H1 (cell line): ENCODE measurements around the gene SPAG8. TPM values are rescaled to one million over a fixed set of nuclear protein-coding genes. Genes with fewer than 3 reads are reported as not detected.

ENCODE experiments used
- CTCF ChIA-PET: fragments of 300-600 bp; sonication (Branson Sonifier 250); formaldehyde crosslinking; loops from one replicate; lab custom pipeline; 2021; ENCODE audit not compliant: partially characterized antibody; lab: Charles Lee
- POLR2A ChIA-PET: fragments of 300-600 bp; sonication (Branson Sonifier 250); formaldehyde crosslinking; loops from one replicate; lab custom pipeline; 2021; ENCODE audit warnings: inconsistent platforms; ENCODE audit not compliant: partially characterized antibody; lab: Charles Lee
- DNase-seq, 2 experiments: peaks; one replicate each; pipeline versions ENCODE4 v3.0.0 to v3.0.0-alpha.2; 2010 to 2022; ENCODE audit warnings: low spot score in 2 of 2, low read depth in 1 of 2, mixed read lengths in 1 of 2
- FAIRE-seq: peaks from 2 replicates; lab custom pipeline; 2011; peaks lifted over from hg19 to GRCh38; lab: Jason Lieb, UNC
- H2AFZ ChIP-seq: 2 replicates; pipeline ENCODE4 v1.8.1; 2012; ENCODE audit warnings: low read length, inconsistent platforms
- H2AK5ac ChIP-seq: 2 replicates; pipeline ENCODE4 v1.6.1; 2013; ENCODE audit warnings: low read depth, low read length
- H2BK120ac ChIP-seq: replicated peaks from 2 replicates; pipeline ENCODE3; 2013; ENCODE audit warnings: low read depth, low read length, inconsistent platforms
- H2BK12ac ChIP-seq: 2 replicates; pipeline ENCODE4 v1.6.1; 2013; ENCODE audit warnings: low read depth, low read length
- H2BK15ac ChIP-seq: 2 replicates; pipeline ENCODE4 v1.6.1; 2013; ENCODE audit warnings: low read length
- H2BK20ac ChIP-seq: 2 replicates; pipeline ENCODE4 v1.6.1; 2013; ENCODE audit warnings: low read length
- H2BK5ac ChIP-seq: 2 replicates; pipeline ENCODE4 v1.6.1; 2013; ENCODE audit warnings: low read depth, low read length
- H3K14ac ChIP-seq: 2 replicates; pipeline ENCODE4 v1.6.1; 2013; ENCODE audit warnings: inconsistent platforms; ENCODE audit not compliant: insufficient read length
- H3K18ac ChIP-seq: 2 replicates; pipeline ENCODE4 v1.6.1; 2013; ENCODE audit warnings: low read length; ENCODE audit errors: extremely low read depth
- H3K23ac ChIP-seq: 2 replicates; pipeline ENCODE4 v1.6.1; 2013; ENCODE audit warnings: inconsistent platforms; ENCODE audit not compliant: insufficient read length
- H3K23me2 ChIP-seq: 2 replicates; pipeline ENCODE4 v1.6.1; 2013; ENCODE audit warnings: low read depth, low read length
- H3K27ac ChIP-seq: 2 replicates; pipeline ENCODE4 v1.6.1; 2011; ENCODE audit warnings: low read depth, low read length, inconsistent platforms
- H3K27me3 ChIP-seq, 4 experiments: replicated peaks in 1 of 4; 1 replicate in 1 of 4; 2 replicates in 3 of 4; pipeline versions ENCODE4 v1.6.1 to v1.8.1; 2011 to 2013; ENCODE audit warnings: low read length in 3 of 4, mild to moderate bottlenecking in 3 of 4, inconsistent platforms in 2 of 4, mixed read lengths in 2 of 4, moderate library complexity in 1 of 4; ENCODE audit not compliant: control insufficient read depth in 3 of 4, insufficient read depth in 3 of 4; ENCODE audit errors: extremely low read depth in 1 of 4
- H3K36me3 ChIP-seq, 4 experiments: 2 replicates each; pipeline versions ENCODE4 v1.6.1 to v1.8.1; 2011 to 2013; ENCODE audit warnings: mild to moderate bottlenecking in 4 of 4, low read length in 3 of 4, moderate library complexity in 2 of 4, control low read depth in 1 of 4, inconsistent platforms in 1 of 4; ENCODE audit not compliant: insufficient read depth in 4 of 4, control insufficient read depth in 2 of 4
- H3K4ac ChIP-seq: replicated peaks from 2 replicates; pipeline ENCODE3; 2013; ENCODE audit warnings: low read length, low read depth, mixed read lengths, inconsistent platforms; ENCODE audit not compliant: insufficient read length
- H3K4me1 ChIP-seq, 4 experiments: replicated peaks in 1 of 4; 1 replicate in 1 of 4; 2 replicates in 3 of 4; pipeline versions ENCODE4 v1.6.1 to v1.8.1; 2011 to 2013; ENCODE audit warnings: low read length in 3 of 4, inconsistent platforms in 2 of 4, mixed read lengths in 1 of 4; ENCODE audit not compliant: insufficient read depth in 4 of 4, control insufficient read depth in 3 of 4
- H3K4me2 ChIP-seq, 2 experiments: 2 replicates each; pipeline versions ENCODE4 v1.6.1 to v1.8.1; 2011 to 2013; ENCODE audit warnings: low read depth in 2 of 2, low read length in 2 of 2, control low read depth in 1 of 2, inconsistent platforms in 1 of 2, mild to moderate bottlenecking in 1 of 2; ENCODE audit not compliant: insufficient read depth in 1 of 2
- H3K4me3 ChIP-seq, 4 experiments: fragments of 200-600, 300-600 bp in 1 of 4; sonication (generic), shearing (Covaris generic), sonication (Bioruptor Twin) in 1 of 4; 2 replicates each; pipeline versions ENCODE4 v1.5.1 to v1.8.1; 2011 to 2016; ENCODE audit warnings: low read length in 4 of 4, low read depth in 3 of 4, control low read depth in 2 of 4, inconsistent platforms in 2 of 4, mild to moderate bottlenecking in 2 of 4, mixed read lengths in 1 of 4, moderate library complexity in 1 of 4; ENCODE audit not compliant: insufficient read depth in 2 of 4; ENCODE audit errors: extremely low read depth in 1 of 4
- H3K56ac ChIP-seq: replicated peaks from 2 replicates; pipeline ENCODE3; 2013; ENCODE audit warnings: low read depth, mild to moderate bottlenecking, mixed read lengths, low read length, inconsistent platforms; ENCODE audit not compliant: insufficient read length
- H3K79me1 ChIP-seq: 2 replicates; pipeline ENCODE4 v1.6.1; 2013; ENCODE audit warnings: low read depth, low read length, control low read depth
- H3K79me2 ChIP-seq, 2 experiments: 2 replicates each; pipeline versions ENCODE4 v1.6.1 to v1.8.1; 2012 to 2013; ENCODE audit warnings: low read length in 2 of 2, mild to moderate bottlenecking in 2 of 2, inconsistent platforms in 1 of 2; ENCODE audit not compliant: insufficient read depth in 2 of 2, control insufficient read depth in 1 of 2
- H3K9ac ChIP-seq, 4 experiments: replicated peaks in 1 of 4; 1 replicate in 1 of 4; 2 replicates in 3 of 4; pipeline versions ENCODE4 v1.6.1 to v1.8.1; 2011 to 2013; ENCODE audit warnings: low read depth in 3 of 4, low read length in 3 of 4, control low read depth in 2 of 4, mild to moderate bottlenecking in 2 of 4, moderate library complexity in 2 of 4, inconsistent platforms in 1 of 4; ENCODE audit errors: extremely low read depth in 1 of 4
- H3K9me3 ChIP-seq, 2 experiments: 2 replicates each; pipeline versions ENCODE4 v1.6.1 to v1.8.1; 2012 to 2013; ENCODE audit warnings: mild to moderate bottlenecking in 2 of 2, moderate library complexity in 2 of 2, control low read depth in 1 of 2, inconsistent platforms in 1 of 2, low read depth in 1 of 2, low read length in 1 of 2, mixed read lengths in 1 of 2; ENCODE audit not compliant: insufficient read depth in 2 of 2
- H4K20me1 ChIP-seq, 2 experiments: replicated peaks in 1 of 2; 2 replicates each; pipeline versions ENCODE3 to v1.8.1; 2011 to 2013; ENCODE audit warnings: inconsistent platforms in 2 of 2, low read length in 2 of 2, mild to moderate bottlenecking in 1 of 2; ENCODE audit not compliant: insufficient read depth in 2 of 2, control insufficient read depth in 1 of 2
- H4K5ac ChIP-seq: 2 replicates; pipeline ENCODE4 v1.6.1; 2013; ENCODE audit warnings: low read length, low read depth, mixed read lengths, inconsistent platforms; ENCODE audit not compliant: insufficient read length
- H4K8ac ChIP-seq: 2 replicates; pipeline ENCODE4 v1.8.0; 2013; ENCODE audit warnings: mild to moderate bottlenecking, moderate library complexity, low read length, inconsistent platforms; ENCODE audit not compliant: insufficient read depth; ENCODE audit errors: extremely low read depth
- H4K91ac ChIP-seq: replicated peaks from 2 replicates; pipeline ENCODE3; 2013; ENCODE audit warnings: low read length, mixed read lengths, inconsistent platforms; ENCODE audit not compliant: insufficient read length
- ATF2 ChIP-seq: IDR thresholded peaks from 2 replicates; pipeline ENCODE4 v1.6.1; 2012; ENCODE audit warnings: low read length, inconsistent platforms
- BACH1 ChIP-seq: IDR thresholded peaks from 2 replicates; pipeline ENCODE4 v1.6.1; 2012; ENCODE audit warnings: low read length, improper control_type of control experiment
- E2F6 ChIP-seq: IDR thresholded peaks from 2 replicates; pipeline ENCODE4 v1.6.1; 2012; ENCODE audit warnings: inconsistent platforms
- HDAC2 ChIP-seq, 2 experiments: fragments of 300-600 bp in 1 of 2; sonication (generic) in 1 of 2; IDR thresholded peaks; 2 replicates each; pipeline ENCODE4 v1.6.1; 2011 to 2012; ENCODE audit warnings: low read depth in 2 of 2, low read length in 2 of 2, mild to moderate bottlenecking in 2 of 2, moderate library complexity in 2 of 2, borderline replicate concordance in 1 of 2, inconsistent platforms in 1 of 2
- JUN ChIP-seq: IDR thresholded peaks from 2 replicates; pipeline ENCODE4 v1.6.1; 2011; ENCODE audit warnings: low read depth, mild to moderate bottlenecking, improper control_type of control experiment, low read length
- KDM1A ChIP-seq: fragments of 200-600, 300-600 bp; sonication (generic); IDR thresholded peaks from 2 replicates; pipeline ENCODE4 v1.7.1; 2016; ENCODE audit warnings: mild to moderate bottlenecking, low read length, borderline replicate concordance
- MAFK ChIP-seq: IDR thresholded peaks from 2 replicates; pipeline ENCODE4 v1.6.1; 2012; ENCODE audit warnings: low read depth, mild to moderate bottlenecking, improper control_type of control experiment, low read length
- NRF1 ChIP-seq: IDR thresholded peaks from 2 replicates; pipeline ENCODE4 v1.6.1; 2011; ENCODE audit warnings: mild to moderate bottlenecking, low read depth, low read length, improper control_type of control experiment
- PHF8 ChIP-seq: fragments of 200-600 bp; sonication (generic); conservative IDR thresholded peaks from 2 replicates; pipeline ENCODE4 v1.7.1; 2012; ENCODE audit warnings: low read depth, mild to moderate bottlenecking, inconsistent platforms, low read length, moderate library complexity
- POLR2A ChIP-seq, 2 experiments: IDR thresholded peaks; 1 replicate in 1 of 2; 2 replicates in 1 of 2; pipeline ENCODE4 v1.6.1; 2011; ENCODE audit warnings: low read depth in 2 of 2, low read length in 2 of 2, mild to moderate bottlenecking in 2 of 2; ENCODE audit errors: control extremely low read depth in 1 of 2
- SAP30 ChIP-seq: fragments of 300-600 bp; sonication (generic); IDR thresholded peaks from 2 replicates; pipeline ENCODE4 v1.7.1; 2012; ENCODE audit warnings: low read length, moderate library complexity, mild to moderate bottlenecking, inconsistent platforms; ENCODE audit not compliant: insufficient read depth, insufficient replicate concordance
- WGBS, 2 experiments: shearing (Covaris generic) in 1 of 2; methylation state at CpG; one replicate each; pipeline versions ENCODE4 v1.1.6 to v1.1.7; 2013 to 2015; ENCODE audit warnings: low lambda C conversion rate in 2 of 2, mixed read lengths in 2 of 2, inconsistent platforms in 1 of 2, low coverage in 1 of 2, missing lambda C conversion rate in 1 of 2; ENCODE audit not compliant: insufficient replicate concordance in 2 of 2, insufficient coverage in 1 of 2, insufficient read length in 1 of 2; ENCODE audit errors: extremely low coverage in 1 of 2, missing lambda C conversion rate in 1 of 2; 5-methylcytosine and 5-hydroxymethylcytosine counted together
- polyA plus RNA-seq, 7 experiments: library from polyadenylated mRNA; depleted of rRNA in 3 of 7; stranded (reverse) in 5 of 7; unstranded in 2 of 7; fragments of >200 nt in 5 of 7; fragments of 200-250 nt in 2 of 7; gene quantifications; 1 replicate in 5 of 7; 2 replicates in 1 of 7; 4 replicates in 1 of 7; pipeline versions ENCODE4 v1.2.1 to v1.2.3, GENCODE V29; 2011 to 2013; ENCODE audit warnings: missing spikeins in 2 of 7, mixed read lengths in 2 of 7
- total RNA-seq: library from RNA; stranded (reverse); fragmentation: NEBNext Ultra II Directional; extraction: Animal tissue kit (Norgen Biotek cat#: 25700); gene quantifications from 2 replicates; pipeline ENCODE4 v1.2.1, GENCODE V29; 2021

SPAG8 gene
- total and polyA plus RNA-seq, 2 of the 8 experiments (the other 6 are each of a cell fraction or from before 2014, with no cell fraction given), result 0.37 to 0.44 TPM

- Histone ChIP-seq H3K18ac (no peak overlapping the region), H3K9ac (no peak overlapping the region), H3K14ac (no peak overlapping the region), H3K9me3 (no peaks in the 10 kb centered on the region), H3K56ac (no peak overlapping the region), H3K4me3 (no peak overlapping the region), H2BK15ac (no peak overlapping the region), H2AFZ (no peak overlapping the region), H3K4me2 (no peak overlapping the region), H3K4ac (no peak overlapping the region), H2BK5ac (no peak overlapping the region), H4K20me1 (peaks cover 0 to 2% of the 10 kb centered on the region in 2 experiments), H3K27ac (no peak overlapping the region), H3K27me3 (no peaks in the 10 kb centered on the region), H2BK12ac (no peak overlapping the region), H3K23ac (no peak overlapping the region), H4K91ac (no peak overlapping the region), H3K79me1 (no peaks in the 10 kb centered on the region)
- WGBS, 2 experiments, result 72% methylated on average over 3 of the region's 3 CpGs; no CpG with 5 or more reads in 1 of the 2 experiments
- ChIA-PET POLR2A (interaction anchor here (1.0 to 2.8 kb wide), 2 partner anchors 8 to 12 kb away, joined by 3 to 13 read pairs; no protein-coding TSS in a partner anchor), CTCF (interaction anchor here (0.8 to 5.9 kb wide), 9 partner anchors 16 to 66 kb away, joined by 3 to 31 read pairs (median 7); no protein-coding TSS in a partner anchor)
- DNase-seq, result peak in 1 of 2 experiments; percentile 17
- TF ChIP-seq ATF2 (no peak), POLR2A (IDR thresholded peaks at IDR 0.05; ENCODE audit: control extremely low read depth in 1 of 2, low read depth in 2 of 2, low read length in 2 of 2) (no peak), KDM1A (no peak), PHF8 (no peak), SAP30 (no peak), E2F6 (no peak), BACH1 (no peak), MAFK (no peak), NRF1 (no peak), HDAC2 (IDR thresholded peaks at IDR 0.05; ENCODE audit: borderline replicate concordance in 1 of 2, low read depth in 2 of 2, low read length in 2 of 2) (no peak), JUN (no peak)
- TF ChIP-seq, all 59 proteins: peak for 0
- Histone ChIP-seq H4K8ac (no peak overlapping the region), H2AK5ac (no peak overlapping the region), H3K23me2 (no peaks in the 10 kb centered on the region; the same call in 1 of the 2 replicates), H3K4me1 (no peaks in the 10 kb centered on the region), H4K5ac (no peak overlapping the region), H3K36me3 (peaks cover 0 to 4% (median 1%) of the 10 kb centered on the region in 4 experiments; a peak in 2 of 8 replicates), H3K79me2 (no peaks in the 10 kb centered on the region), H2BK120ac (no peak overlapping the region), H2BK20ac (no peak overlapping the region)
- FAIRE-seq, result no peak
These were observed 44.1 kb upstream of the SPAG8 start for GRCh38 chr9:35856206-35856605.
